ENCODE data around the gene MYH15.

The MYH15 gene

DNA sequence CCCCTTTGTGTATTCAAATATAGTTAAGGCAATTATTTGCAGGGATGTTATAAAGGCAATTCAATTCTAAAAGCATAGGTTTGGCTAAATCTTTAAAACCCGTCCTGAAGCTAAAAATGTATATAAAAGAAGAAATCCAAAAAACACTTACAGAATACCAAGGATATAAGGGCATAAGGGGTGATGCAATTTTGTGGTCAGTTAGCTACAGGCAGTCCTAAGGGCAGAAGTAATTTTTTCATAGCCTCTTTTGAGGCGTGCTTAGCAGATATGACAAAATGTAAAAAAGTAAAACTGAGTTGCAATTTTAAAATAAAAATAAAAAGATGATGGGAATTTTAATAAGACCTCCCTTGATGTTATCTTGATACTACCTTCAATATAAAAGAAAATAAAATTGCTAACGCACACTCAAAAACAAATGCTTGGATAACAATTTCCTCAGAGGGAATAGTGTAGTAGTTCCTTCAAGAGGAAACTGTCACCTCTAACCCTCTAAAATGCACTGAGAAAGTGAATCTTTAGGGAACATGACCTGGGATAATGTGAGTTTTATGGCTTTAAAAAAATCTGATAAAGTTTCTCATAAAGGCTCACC is 104.2 kb downstream of the MYH15 start:
- DNase-seq: peak in 2 of 3 donors; percentile 42 to 72
- Histone ChIP-seq H3K9me3 (ENCODE audit: control extremely low read depth in 1 of 5, control insufficient read depth in 4 of 5, insufficient read depth in 2 of 5, low read depth in 1 of 5, low read length in 4 of 5) (peaks cover 0 to 3% (median 0%) of the 10 kb centered on the region in 5 experiments), H3K27ac (ENCODE audit: insufficient read depth in 1 of 2, low read depth in 1 of 2, low read length in 2 of 2, poor library complexity in 1 of 2, severe bottlenecking in 2 of 2) (no peak overlapping the region), H3K4me1 (ENCODE audit: control extremely low read depth in 1 of 4, control insufficient read depth in 4 of 4, insufficient read depth in 4 of 4, low read length in 3 of 4) (peaks cover 0 to 27% (median 10%) of the 10 kb centered on the region in 4 experiments), H3K4me3 (ENCODE audit: control insufficient read depth in 1 of 7, extremely low read depth in 1 of 7, insufficient read depth in 4 of 7, low read depth in 2 of 7, low read length in 6 of 7) (no peak overlapping the region), H3K36me3 (ENCODE audit: control insufficient read depth in 4 of 4, insufficient read depth in 4 of 4, low read length in 3 of 4) (no peaks in the 10 kb centered on the region), H3K27me3 (replicated peaks in 2 of 5; ENCODE audit: control insufficient read depth in 4 of 5, insufficient read depth in 5 of 5, low read length in 4 of 5) (no peaks in the 10 kb centered on the region)
- ChIA-PET CTCF (interaction anchor here (0.9 to 1.3 kb wide), 2 partner anchors 253 to 478 kb away, joined by 3 to 4 read pairs; no protein-coding TSS in a partner anchor), POLR2A (no interaction called here)
- 33% methylated on average over 1 of the region's 3 CpGs for WGBS (ENCODE audit: insufficient coverage)

DNA sequence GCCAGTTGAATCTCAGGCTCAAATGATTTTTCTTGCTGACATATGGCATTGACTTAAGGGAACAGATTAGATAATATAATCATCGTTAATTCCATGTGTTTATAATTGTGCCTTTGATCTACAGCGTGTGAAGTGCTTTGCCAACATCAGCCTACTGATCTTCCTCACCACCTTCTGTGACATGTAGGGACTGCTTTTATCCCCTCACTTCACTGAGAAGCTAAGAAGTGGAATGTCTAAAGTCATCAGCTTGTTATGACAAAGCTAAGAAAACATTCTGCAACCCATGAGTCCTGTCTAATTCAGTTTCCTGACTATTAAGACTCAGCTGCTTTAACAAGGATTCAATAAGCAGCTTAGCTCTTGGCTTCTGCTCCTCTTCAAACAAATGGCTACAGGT is 106.0 kb downstream of the MYH15 start:
- Histone ChIP-seq H3K9me3 (ENCODE audit: control extremely low read depth in 1 of 5, control insufficient read depth in 4 of 5, insufficient read depth in 2 of 5, low read depth in 1 of 5, low read length in 4 of 5) (peaks cover 0 to 5% (median 2%) of the 10 kb centered on the region in 5 experiments), H3K36me3 (ENCODE audit: control insufficient read depth in 4 of 4, insufficient read depth in 4 of 4, low read length in 3 of 4) (no peaks in the 10 kb centered on the region), H3K4me3 (ENCODE audit: control insufficient read depth in 1 of 7, extremely low read depth in 1 of 7, insufficient read depth in 4 of 7, low read depth in 2 of 7, low read length in 6 of 7) (no peak overlapping the region), H3K4me1 (ENCODE audit: control extremely low read depth in 1 of 4, control insufficient read depth in 4 of 4, insufficient read depth in 4 of 4, low read length in 3 of 4) (peaks cover 0 to 27% (median 10%) of the 10 kb centered on the region in 4 experiments), H3K27ac (ENCODE audit: insufficient read depth in 1 of 2, low read depth in 1 of 2, low read length in 2 of 2, poor library complexity in 1 of 2, severe bottlenecking in 2 of 2) (no peak overlapping the region), H3K27me3 (replicated peaks in 2 of 5; ENCODE audit: control insufficient read depth in 4 of 5, insufficient read depth in 5 of 5, low read length in 4 of 5) (no peaks in the 10 kb centered on the region)
- ChIA-PET CTCF (no interaction called here), POLR2A (no interaction called here)
- no CpG with 5 or more reads among the region's 2 CpGs for WGBS (ENCODE audit: insufficient coverage)
- no peak for DNase-seq

DNA sequence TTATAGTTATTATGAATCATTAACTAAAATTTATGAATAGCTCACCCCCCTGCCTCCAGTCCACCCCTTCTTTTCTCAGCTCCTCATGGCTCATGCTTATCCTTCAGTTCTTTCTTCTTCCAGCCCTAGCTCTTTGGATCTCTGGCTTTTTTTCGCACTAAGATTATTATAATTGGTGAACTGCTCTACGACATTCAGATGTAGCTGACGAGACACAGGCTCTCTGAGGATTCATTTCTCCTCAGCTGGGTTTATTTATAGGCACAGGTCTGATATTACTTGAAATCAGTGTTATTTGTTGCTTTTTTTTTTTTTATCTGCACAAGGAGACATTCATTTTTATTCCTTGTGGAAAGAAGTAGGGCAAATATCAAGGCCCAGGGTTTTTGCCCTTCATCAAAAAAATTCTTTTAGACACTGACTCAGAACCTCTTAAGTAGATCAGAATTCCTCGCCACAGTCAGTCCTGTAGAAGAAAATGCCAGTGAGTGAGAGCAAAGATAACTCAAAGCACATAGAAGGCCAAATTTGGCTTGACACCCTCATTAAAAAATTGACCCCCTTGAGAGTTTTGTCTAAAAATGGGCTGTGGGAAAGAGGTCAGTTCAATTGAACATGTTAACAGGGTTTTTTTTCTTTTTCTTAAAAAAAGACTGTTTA is 106.6 kb downstream of the MYH15 start:
- H3K9me3 ChIP-seq (ENCODE audit: control extremely low read depth in 1 of 5, control insufficient read depth in 4 of 5, insufficient read depth in 2 of 5, low read depth in 1 of 5, low read length in 4 of 5): peaks cover 0 to 5% (median 2%) of the 10 kb centered on the region in 5 experiments
- ChIA-PET POLR2A (no interaction called here), CTCF (interaction anchor here (0.6 to 1.3 kb wide), 2 partner anchors 10 to 42 kb away, joined by 3 read pairs; no protein-coding TSS in a partner anchor)
- no peaks in the 10 kb centered on the region for H3K27me3 ChIP-seq (replicated peaks in 2 of 5; ENCODE audit: control insufficient read depth in 4 of 5, insufficient read depth in 5 of 5, low read length in 4 of 5)
- no peak overlapping the region for H3K4me3 ChIP-seq (ENCODE audit: control insufficient read depth in 1 of 7, extremely low read depth in 1 of 7, insufficient read depth in 4 of 7, low read depth in 2 of 7, low read length in 6 of 7)
- peaks cover 0 to 27% (median 10%) of the 10 kb centered on the region in 4 experiments for H3K4me1 ChIP-seq (ENCODE audit: control extremely low read depth in 1 of 4, control insufficient read depth in 4 of 4, insufficient read depth in 4 of 4, low read length in 3 of 4)
- no peak overlapping the region for H3K27ac ChIP-seq (ENCODE audit: insufficient read depth in 1 of 2, low read depth in 1 of 2, low read length in 2 of 2, poor library complexity in 1 of 2, severe bottlenecking in 2 of 2)
- 100% methylated on average over 3 of the region's 4 CpGs for WGBS (ENCODE audit: insufficient coverage)
- no peaks in the 10 kb centered on the region for H3K36me3 ChIP-seq (ENCODE audit: control insufficient read depth in 4 of 4, insufficient read depth in 4 of 4, low read length in 3 of 4)
- no peak for DNase-seq

GRCh38 chr3:108403198-108403597 is 107.2 kb downstream of the MYH15 start:
- WGBS (ENCODE audit: insufficient coverage): no CpG with 5 or more reads among the region's 1 CpG
- Histone ChIP-seq H3K36me3 (ENCODE audit: control insufficient read depth in 4 of 4, insufficient read depth in 4 of 4, low read length in 3 of 4) (no peaks in the 10 kb centered on the region), H3K4me3 (ENCODE audit: control insufficient read depth in 1 of 7, extremely low read depth in 1 of 7, insufficient read depth in 4 of 7, low read depth in 2 of 7, low read length in 6 of 7) (no peak overlapping the region), H3K27ac (ENCODE audit: insufficient read depth in 1 of 2, low read depth in 1 of 2, low read length in 2 of 2, poor library complexity in 1 of 2, severe bottlenecking in 2 of 2) (no peak overlapping the region), H3K4me1 (ENCODE audit: control extremely low read depth in 1 of 4, control insufficient read depth in 4 of 4, insufficient read depth in 4 of 4, low read length in 3 of 4) (peaks cover 0 to 26% (median 8%) of the 10 kb centered on the region in 4 experiments), H3K27me3 (replicated peaks in 2 of 5; ENCODE audit: control insufficient read depth in 4 of 5, insufficient read depth in 5 of 5, low read length in 4 of 5) (no peaks in the 10 kb centered on the region), H3K9me3 (ENCODE audit: control extremely low read depth in 1 of 5, control insufficient read depth in 4 of 5, insufficient read depth in 2 of 5, low read depth in 1 of 5, low read length in 4 of 5) (peaks cover 0 to 5% (median 2%) of the 10 kb centered on the region in 5 experiments)
- no peak for DNase-seq
- POLR2A ChIA-PET: no interaction called here
- CTCF ChIA-PET: interaction anchor here (0.6 to 1.3 kb wide), 2 partner anchors 10 to 41 kb away, joined by 3 read pairs; no protein-coding TSS in a partner anchor

DNA sequence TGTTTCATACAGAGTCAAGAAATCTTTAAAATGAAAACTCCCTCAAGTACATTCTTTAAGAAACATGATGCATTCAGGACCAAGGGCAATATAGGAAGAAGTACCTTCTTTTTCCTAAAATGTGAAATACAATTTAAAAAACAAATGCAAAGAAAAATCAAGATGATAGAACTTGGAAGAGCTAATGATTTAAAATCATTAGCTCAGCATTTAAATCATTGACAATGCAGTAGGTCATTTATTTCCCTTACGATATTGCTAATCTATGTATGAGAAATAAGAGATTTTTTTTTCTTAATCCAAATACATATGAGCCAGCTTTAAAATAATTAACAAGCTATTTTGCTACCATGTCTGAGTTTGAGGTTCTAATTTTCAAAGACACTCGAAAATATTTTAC is 108.6 kb downstream of the MYH15 start:
- DNase-seq: no peak
- H3K4me3 ChIP-seq (ENCODE audit: control insufficient read depth in 1 of 7, extremely low read depth in 1 of 7, insufficient read depth in 4 of 7, low read depth in 2 of 7, low read length in 6 of 7): no peak overlapping the region
- 100% methylated on average over 1 of the region's 2 CpGs for WGBS (ENCODE audit: insufficient coverage)
- ChIA-PET POLR2A (no interaction called here), CTCF (interaction anchor here (1.4 kb wide), 1 partner anchor 16 kb away, joined by 3 read pairs; no protein-coding TSS in a partner anchor)
- no peak overlapping the region for H3K27ac ChIP-seq (ENCODE audit: insufficient read depth in 1 of 2, low read depth in 1 of 2, low read length in 2 of 2, poor library complexity in 1 of 2, severe bottlenecking in 2 of 2)
- no peaks in the 10 kb centered on the region for H3K27me3 ChIP-seq (replicated peaks in 2 of 5; ENCODE audit: control insufficient read depth in 4 of 5, insufficient read depth in 5 of 5, low read length in 4 of 5)
- H3K9me3 ChIP-seq (ENCODE audit: control extremely low read depth in 1 of 5, control insufficient read depth in 4 of 5, insufficient read depth in 2 of 5, low read depth in 1 of 5, low read length in 4 of 5): peaks cover 0 to 5% (median 2%) of the 10 kb centered on the region in 5 experiments
- H3K36me3 ChIP-seq (ENCODE audit: control insufficient read depth in 4 of 4, insufficient read depth in 4 of 4, low read length in 3 of 4): no peaks in the 10 kb centered on the region
- peaks cover 0 to 12% (median 2%) of the 10 kb centered on the region in 4 experiments for H3K4me1 ChIP-seq (ENCODE audit: control extremely low read depth in 1 of 4, control insufficient read depth in 4 of 4, insufficient read depth in 4 of 4, low read length in 3 of 4)

GRCh38 chr3:108398510-108398909 is 111.9 kb downstream of the MYH15 start:
- POLR2A ChIA-PET: no interaction called here
- Histone ChIP-seq H3K4me3 (ENCODE audit: control insufficient read depth in 1 of 7, extremely low read depth in 1 of 7, insufficient read depth in 4 of 7, low read depth in 2 of 7, low read length in 6 of 7) (no peak overlapping the region), H3K27me3 (replicated peaks in 2 of 5; ENCODE audit: control insufficient read depth in 4 of 5, insufficient read depth in 5 of 5, low read length in 4 of 5) (no peaks in the 10 kb centered on the region), H3K36me3 (ENCODE audit: control insufficient read depth in 4 of 4, insufficient read depth in 4 of 4, low read length in 3 of 4) (no peaks in the 10 kb centered on the region), H3K4me1 (ENCODE audit: control extremely low read depth in 1 of 4, control insufficient read depth in 4 of 4, insufficient read depth in 4 of 4, low read length in 3 of 4) (peaks cover 4 to 7% (median 5%) of the 10 kb centered on the region in 4 experiments), H3K27ac (ENCODE audit: insufficient read depth in 1 of 2, low read depth in 1 of 2, low read length in 2 of 2, poor library complexity in 1 of 2, severe bottlenecking in 2 of 2) (no peak overlapping the region), H3K9me3 (ENCODE audit: control extremely low read depth in 1 of 5, control insufficient read depth in 4 of 5, insufficient read depth in 2 of 5, low read depth in 1 of 5, low read length in 4 of 5) (peaks cover 0 to 5% (median 2%) of the 10 kb centered on the region in 5 experiments)
- CTCF ChIA-PET: no interaction called here
- 94% methylated on average over 4 of the region's 6 CpGs for whole genome bisulfite sequencing (ENCODE audit: insufficient coverage)
- DNase-seq: no peak

DNA sequence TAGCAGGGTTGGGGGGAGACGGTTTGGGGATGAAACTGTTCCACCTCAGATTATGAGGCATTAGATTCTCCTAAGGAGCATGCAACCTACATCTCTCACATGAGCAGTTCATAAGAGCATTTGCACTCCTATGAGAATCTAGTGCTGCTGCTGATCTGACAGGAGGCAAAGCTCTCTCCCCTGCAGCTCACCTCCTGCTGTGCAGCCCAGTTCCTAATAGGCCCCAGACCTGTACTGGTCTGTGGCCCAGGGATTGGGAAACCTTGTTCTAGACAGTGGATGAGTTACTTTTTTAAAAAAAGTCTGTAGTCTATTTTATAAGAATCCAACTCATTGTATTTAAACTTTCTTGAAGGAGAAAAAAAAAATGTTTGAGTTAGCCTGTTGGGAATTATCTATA is 114.1 kb downstream of the MYH15 start:
- no CpG with 5 or more reads among the region's 1 CpG for WGBS (ENCODE audit: insufficient coverage)
- Histone ChIP-seq H3K4me1 (ENCODE audit: control extremely low read depth in 1 of 4, control insufficient read depth in 4 of 4, insufficient read depth in 4 of 4, low read length in 3 of 4) (peaks cover 4 to 7% (median 5%) of the 10 kb centered on the region in 4 experiments), H3K27ac (ENCODE audit: insufficient read depth in 1 of 2, low read depth in 1 of 2, low read length in 2 of 2, poor library complexity in 1 of 2, severe bottlenecking in 2 of 2) (no peak overlapping the region), H3K9me3 (ENCODE audit: control extremely low read depth in 1 of 5, control insufficient read depth in 4 of 5, insufficient read depth in 2 of 5, low read depth in 1 of 5, low read length in 4 of 5) (peaks cover 0 to 5% (median 2%) of the 10 kb centered on the region in 5 experiments), H3K36me3 (ENCODE audit: control insufficient read depth in 4 of 4, insufficient read depth in 4 of 4, low read length in 3 of 4) (no peaks in the 10 kb centered on the region), H3K27me3 (replicated peaks in 2 of 5; ENCODE audit: control insufficient read depth in 4 of 5, insufficient read depth in 5 of 5, low read length in 4 of 5) (no peaks in the 10 kb centered on the region), H3K4me3 (ENCODE audit: control insufficient read depth in 1 of 7, extremely low read depth in 1 of 7, insufficient read depth in 4 of 7, low read depth in 2 of 7, low read length in 6 of 7) (no peak overlapping the region)
- no peak for DNase-seq
- ChIA-PET CTCF (no interaction called here), POLR2A (no interaction called here)
